WTC11 (cell line): Measurements from ENCODE around the gene BCL2A1. TPM values are rescaled to one million over a fixed set of nuclear protein-coding genes. Genes with fewer than 3 reads are reported as not detected.

Experiments
- ATAC-seq: fragments of 200-7000 bp; cut with Tn5 transposase; 2 replicates; pipeline ENCODE4 v1.10.0; 2021; ENCODE audit warnings: mild to moderate bottlenecking, moderate library complexity
- CTCF ChIA-PET: fragments of 300-600 bp; sonication (Branson Sonifier 250); formaldehyde crosslinking; loops from one replicate; lab custom pipeline; 2021; ENCODE audit warnings: antibody characterized with exemption; lab: Charles Lee
- POLR2A ChIA-PET: fragments of 350-600 bp; sonication (Branson Sonifier 250); formaldehyde crosslinking; loops from one replicate; lab custom pipeline; 2021; ENCODE audit warnings: antibody characterized with exemption; lab: Charles Lee
- DNase-seq: peaks from one replicate; pipeline ENCODE4 v3.0.0; 2021; ENCODE audit warnings: low spot score
- H3K27ac Mint-ChIP-seq: 2 replicates; pipeline ENCODE4 v1.8.0; 2021; ENCODE audit warnings: mixed read lengths
- H3K27me3 Mint-ChIP-seq: 2 replicates; pipeline ENCODE4 v1.8.0; 2021; ENCODE audit warnings: low read depth, mild to moderate bottlenecking, moderate library complexity, mixed read lengths
- H3K36me3 Mint-ChIP-seq: 2 replicates; pipeline ENCODE4 v1.8.0; 2021; ENCODE audit warnings: mixed read lengths
- H3K4me1 Mint-ChIP-seq: 2 replicates; pipeline ENCODE4 v1.8.0; 2022; ENCODE audit warnings: mixed read lengths
- H3K4me3 Mint-ChIP-seq: 2 replicates; pipeline ENCODE4 v1.8.0; 2021; ENCODE audit warnings: mild to moderate bottlenecking, moderate library complexity, mixed read lengths
- H3K9me3 Mint-ChIP-seq: 2 replicates; pipeline ENCODE4 v1.8.0; 2021; ENCODE audit warnings: mixed read lengths
- ARID4B ChIP-seq: sonication (generic); formaldehyde crosslinking; IDR thresholded peaks from 2 replicates; pipeline ENCODE4 v1.8.0; 2023; ENCODE audit warnings: missing genetic modification reagents, mild to moderate bottlenecking, borderline replicate concordance
- ATF1 ChIP-seq: sonication (generic); formaldehyde crosslinking; IDR thresholded peaks from 2 replicates; pipeline ENCODE4 v1.8.1; 2023; ENCODE audit warnings: mild to moderate bottlenecking, moderate library complexity, missing genetic modification reagents
- ATF2 ChIP-seq: sonication (generic); formaldehyde crosslinking; IDR thresholded peaks from 2 replicates; pipeline ENCODE4 v1.8.1; 2022; ENCODE audit warnings: low read depth, missing genetic modification reagents, borderline replicate concordance
- CDX4 ChIP-seq: fragments of 250-450 bp; sonication (Bioruptor Pico); IDR thresholded peaks from 2 replicates; pipeline ENCODE4 v1.9.0; 2021; ENCODE audit warnings: moderate library complexity, mild to moderate bottlenecking, inconsistent platforms, borderline replicate concordance
- CTCF ChIP-seq: fragments of 200-600 bp; IDR thresholded peaks from 2 replicates; pipeline ENCODE4 v1.8.0; 2022; ENCODE audit warnings: antibody characterized with exemption
- FOXP1 ChIP-seq: sonication (generic); formaldehyde crosslinking; IDR thresholded peaks from 2 replicates; pipeline ENCODE4 v1.8.0; 2022; ENCODE audit warnings: missing genetic modification reagents, mild to moderate bottlenecking, moderate library complexity, borderline replicate concordance
- GRHL2 ChIP-seq: fragments of 250-450 bp; sonication (Bioruptor Pico); IDR thresholded peaks from 2 replicates; pipeline ENCODE4 v1.8.0; 2022; ENCODE audit warnings: mild to moderate bottlenecking, moderate library complexity; ENCODE audit not compliant: insufficient replicate concordance, severe bottlenecking
- GTF2I ChIP-seq: fragments of 250-450 bp; sonication (Bioruptor Pico); conservative IDR thresholded peaks from 2 replicates; pipeline ENCODE4 v1.4.0; 2021; ENCODE audit warnings: mild to moderate bottlenecking
- HMGA2 ChIP-seq: fragments of 250-450 bp; sonication (Bioruptor Pico); IDR thresholded peaks from 2 replicates; pipeline ENCODE4 v1.4.0; 2021; ENCODE audit warnings: mild to moderate bottlenecking, moderate library complexity
- HMGXB4 ChIP-seq: sonication (generic); formaldehyde crosslinking; IDR thresholded peaks from 2 replicates; pipeline ENCODE4 v1.8.1; 2023; ENCODE audit warnings: mild to moderate bottlenecking, moderate library complexity, missing genetic modification reagents
- IRF1 ChIP-seq: sonication (generic); formaldehyde crosslinking; IDR thresholded peaks from 2 replicates; pipeline ENCODE4 v1.8.0; 2023; ENCODE audit warnings: missing genetic modification reagents
- IRF2 ChIP-seq: sonication (generic); formaldehyde crosslinking; IDR thresholded peaks from 2 replicates; pipeline ENCODE4 v1.8.0; 2022; ENCODE audit warnings: low read depth, missing genetic modification reagents, borderline replicate concordance
- KAT7 ChIP-seq: sonication (generic); formaldehyde crosslinking; IDR thresholded peaks from 2 replicates; pipeline ENCODE4 v1.8.1; 2023; ENCODE audit warnings: missing genetic modification reagents, mild to moderate bottlenecking, borderline replicate concordance
- MLX ChIP-seq: sonication (generic); formaldehyde crosslinking; IDR thresholded peaks from 2 replicates; pipeline ENCODE4 v1.8.1; 2023; ENCODE audit warnings: mild to moderate bottlenecking, missing genetic modification reagents, moderate library complexity
- MXD4 ChIP-seq: fragments of 250-450 bp; sonication (Bioruptor Pico); IDR thresholded peaks from 2 replicates; pipeline ENCODE4 v1.8.0; 2021; ENCODE audit warnings: mild to moderate bottlenecking, moderate library complexity, borderline replicate concordance
- OVOL2 ChIP-seq: fragments of 250-450 bp; sonication (Bioruptor Pico); IDR thresholded peaks from 2 replicates; pipeline ENCODE4 v1.9.0; 2021; ENCODE audit warnings: mild to moderate bottlenecking, borderline replicate concordance
- SMAD4 ChIP-seq: sonication (generic); formaldehyde crosslinking; IDR thresholded peaks from 2 replicates; pipeline ENCODE4 v1.8.0; 2022; ENCODE audit warnings: mild to moderate bottlenecking, missing genetic modification reagents
- SP1 ChIP-seq: sonication (generic); formaldehyde crosslinking; conservative IDR thresholded peaks from 2 replicates; pipeline ENCODE4 v1.8.1; 2022; ENCODE audit warnings: missing genetic modification reagents
- ZNF281 ChIP-seq: sonication (generic); formaldehyde crosslinking; IDR thresholded peaks from 2 replicates; pipeline ENCODE4 v1.8.0; 2023; ENCODE audit warnings: mild to moderate bottlenecking, missing genetic modification reagents
- ZNF416 ChIP-seq: fragments of 250-450 bp; sonication (Bioruptor Pico); IDR thresholded peaks from 2 replicates; pipeline ENCODE4 v1.9.0; 2021; ENCODE audit warnings: mild to moderate bottlenecking, inconsistent platforms
- total RNA-seq: library from RNA; stranded (reverse); gene quantifications from 3 replicates; pipeline ENCODE4 v1.2.3, GENCODE V29; 2021

BCL2A1 gene
- total RNA-seq, 1 experiment from 2014 or later, result 0.28 TPM

- Mint-ChIP-seq H3K27me3 (no peaks in the 10 kb centered on the region), H3K27ac (no peak overlapping the region), H3K36me3 (no peaks in the 10 kb centered on the region), H3K4me3 (no peak overlapping the region), H3K9me3 (no peaks in the 10 kb centered on the region), H3K4me1 (0 out of 2 replicates have a peak, but pooled peaks cover 4% of the 10 kb centered on the region)
- DNase-seq (no peak), ATAC-seq (no peak)
- POLR2A ChIA-PET, result no interaction called here
- CTCF ChIA-PET, result no interaction called here
- TF ChIP-seq KAT7 (CRISPR knock-in tag) (no peak), HMGA2 (no peak), MLX (no peak), SP1 (no peak), GTF2I (no peak)
Measured at GRCh38 chr15:79943820-79944219, 27.2 kb downstream of the BCL2A1 start.

GRCh38 chr15:79942741-79943481 is 28.1 kb downstream of the BCL2A1 start:
- no peak for TF ChIP-seq IRF2 (CRISPR knock-in tag)
- TF ChIP-seq MXD4 (CRISPR knock-in tag), result no peak
- TF ChIP-seq GRHL2 (CRISPR knock-in tag), result no peak
- no peak for TF ChIP-seq ATF1 (CRISPR knock-in tag)
- TF ChIP-seq CTCF, result no peak
- no peak for TF ChIP-seq FOXP1 (CRISPR knock-in tag)
- TF ChIP-seq HMGXB4 (CRISPR knock-in tag), result no peak
- no peak for TF ChIP-seq SMAD4 (CRISPR knock-in tag)
- TF ChIP-seq IRF1 (CRISPR knock-in tag), result no peak
- no peak for TF ChIP-seq ATF2 (CRISPR knock-in tag)
- TF ChIP-seq ARID4B (CRISPR knock-in tag), result no peak
- no peak for TF ChIP-seq ZNF416 (CRISPR knock-in tag)
- TF ChIP-seq CDX4 (CRISPR knock-in tag), result no peak
- TF ChIP-seq OVOL2, result no peak
- TF ChIP-seq ZNF281 (CRISPR knock-in tag), result no peak
- Mint-ChIP-seq H3K36me3 (0 out of 2 replicates have a peak, but pooled peaks cover 3% of the 10 kb centered on the region), H3K4me3 (no peak overlapping the region), H3K27ac (no peak overlapping the region), H3K4me1 (no peaks in the 10 kb centered on the region), H3K9me3 (peaks cover 3% of the 10 kb centered on the region; the same call in 1 of the 2 replicates), H3K27me3 (no peaks in the 10 kb centered on the region)
- ChIA-PET POLR2A (no interaction called here), CTCF (no interaction called here)
- DNase-seq (no peak), ATAC-seq (no peak)
